Activated CD8-positive, alpha-beta memory T cell treated with anti-CD3 and anti-CD28 coated beads for 4 hours (primary cell): ENCODE measurements around the gene MAP4K4.

Source experiments
- DNase-seq, 2 donors: peaks; one replicate each; pipeline ENCODE4 v3.0.0-alpha.2; 2020; ENCODE audit warnings: low read depth in 2 of 2

MAP4K4 gene

GRCh38 chr2:101723371-101724124, 26.0 kb downstream of the MAP4K4 start:
- no peak for DNase-seq

- DNase-seq, result no peak
Measured at GRCh38 chr2:101724125-101724474, 26.6 kb downstream of the MAP4K4 start.

GRCh38 chr2:101725038-101725437, 27.5 kb downstream of the MAP4K4 start:
- no peak for DNase-seq

GRCh38 chr2:101725515-101726192, 28.1 kb downstream of the MAP4K4 start:
- DNase-seq, result no peak

- no peak for DNase-seq
Measured at GRCh38 chr2:101728865-101729264, 31.4 kb downstream of the MAP4K4 start.

GRCh38 chr2:101729521-101730190, 32.1 kb downstream of the MAP4K4 start:
- no peak for DNase-seq

GRCh38 chr2:101731221-101732054, 33.9 kb downstream of the MAP4K4 start:
- DNase-seq, result no peak

GRCh38 chr2:101732199-101732598, 34.7 kb downstream of the MAP4K4 start:
- DNase-seq, result no peak

GRCh38 chr2:101732773-101733256, 35.3 kb downstream of the MAP4K4 start:
- no peak for DNase-seq

GRCh38 chr2:101733257-101733993, 35.9 kb downstream of the MAP4K4 start:
- no peak for DNase-seq

- DNase-seq, result no peak
Measured at GRCh38 chr2:101734505-101735165, 37.1 kb downstream of the MAP4K4 start.

- DNase-seq, result no peak
Measured at GRCh38 chr2:101735166-101735533, 37.6 kb downstream of the MAP4K4 start.

- no peak for DNase-seq
Measured at GRCh38 chr2:101736233-101736632, 38.7 kb downstream of the MAP4K4 start.

GRCh38 chr2:101736861-101737291, 39.4 kb downstream of the MAP4K4 start:
- DNase-seq, result no peak

- DNase-seq, result no peak
Measured at GRCh38 chr2:101737478-101738255, 40.2 kb downstream of the MAP4K4 start.

GRCh38 chr2:101738649-101739048, 41.1 kb downstream of the MAP4K4 start:
- DNase-seq, result no peak

- no peak for DNase-seq
Measured at GRCh38 chr2:101740555-101740964, 43.1 kb downstream of the MAP4K4 start.

GRCh38 chr2:101741775-101742520, 44.4 kb downstream of the MAP4K4 start:
- no peak for DNase-seq

- no peak for DNase-seq
Measured at GRCh38 chr2:101742547-101742946, 45.0 kb downstream of the MAP4K4 start.
